AG04450 (cell line): Measurements from ENCODE around the gene MYO9B. TPM values are rescaled to one million over a fixed set of nuclear protein-coding genes. Genes with fewer than 3 reads are reported as not detected.

Experiments
- CTCF ChIA-PET: fragments of 300-600, 350-600 bp; formaldehyde crosslinking; extraction: SDS; loops from one replicate; lab custom pipeline; 2022; ENCODE audit warnings: antibody characterized with exemption, inconsistent platforms; lab: Charles Lee
- POLR2A ChIA-PET: fragments of 350-600 bp; formaldehyde crosslinking; extraction: SDS; loops from one replicate; lab custom pipeline; 2021; ENCODE audit warnings: antibody characterized with exemption, inconsistent platforms; lab: Yijun Ruan, JAX
- DNase-seq: peaks from one replicate; pipeline ENCODE4 v3.0.0-alpha.2; 2011; ENCODE audit warnings: low read depth, low spot score
- H3K27ac ChIP-seq: one replicate; pipeline ENCODE4 v1.5.1; 2012; ENCODE audit warnings: low read depth, low read length, control low read depth
- H3K27me3 ChIP-seq: one replicate; pipeline ENCODE4 v1.6.0; 2012; ENCODE audit warnings: low read length; ENCODE audit not compliant: control insufficient read depth, insufficient read depth
- H3K4me3 ChIP-seq: 2 replicates; pipeline ENCODE4 v1.5.1; 2011; ENCODE audit warnings: mild to moderate bottlenecking, low read depth, low read length, control low read depth
- H3K9me3 ChIP-seq: 2 replicates; pipeline ENCODE4 v1.5.1; 2012; ENCODE audit warnings: low read length; ENCODE audit not compliant: control insufficient read depth, insufficient read depth
- polyA plus RNA-seq: library from polyadenylated mRNA; depleted of rRNA; stranded (reverse); fragments of >200 nt; gene quantifications from 2 replicates; pipeline ENCODE4 v1.2.3, GENCODE V29; 2011
- TF ChIP-seq, protein P1 (sequence below): IDR thresholded peaks from 2 replicates; pipeline ENCODE4 v1.5.1; 2011; ENCODE audit warnings: low read depth, low read length, control low read depth, inconsistent platforms

MYO9B gene
- polyA plus RNA-seq, 1 experiment: 34.5 TPM

DNA sequence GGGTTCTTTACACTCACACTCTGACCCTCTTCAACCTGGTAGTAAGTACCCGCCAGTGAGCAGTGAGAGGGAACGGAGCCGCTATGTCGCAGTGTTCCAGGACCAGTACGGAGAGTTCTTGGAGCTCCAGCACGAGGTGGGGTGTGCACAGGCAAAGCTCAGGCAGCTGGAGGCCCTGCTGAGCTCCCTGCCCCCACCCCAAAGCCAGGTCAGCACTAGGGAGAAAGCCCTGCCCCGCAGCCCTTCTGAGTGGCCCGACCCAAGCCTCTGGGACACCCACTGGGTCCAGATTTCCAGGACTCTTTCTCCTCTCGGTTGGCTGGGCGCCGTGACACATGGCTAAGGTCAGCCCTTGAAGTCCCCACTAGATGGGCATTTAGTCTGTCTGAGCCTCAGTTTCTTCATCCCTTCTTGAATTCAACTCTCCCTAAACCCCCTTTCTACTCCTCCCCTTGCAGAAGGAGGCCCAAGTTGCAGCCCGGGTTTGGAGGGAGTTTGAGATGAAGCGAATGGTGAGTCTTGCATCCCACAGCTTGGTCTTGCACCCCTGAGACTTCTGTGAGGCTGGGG lies 152.3 kb downstream of the MYO9B start:
- DNase-seq: no peak
- ChIA-PET POLR2A (interaction anchor here (1.2 to 2.2 kb wide), 2 partner anchors 8 to 13 kb away, joined by 3 to 14 read pairs; partner anchors contain the start of gene USE1), CTCF (no interaction called here)
- Histone ChIP-seq H3K4me3 (no peak overlapping the region), H3K9me3 (no peaks in the 10 kb centered on the region; the same call in 1 of the 2 replicates), H3K27me3 (no peaks in the 10 kb centered on the region), H3K27ac (no peak overlapping the region)
- TF ChIP-seq, protein P1, sequence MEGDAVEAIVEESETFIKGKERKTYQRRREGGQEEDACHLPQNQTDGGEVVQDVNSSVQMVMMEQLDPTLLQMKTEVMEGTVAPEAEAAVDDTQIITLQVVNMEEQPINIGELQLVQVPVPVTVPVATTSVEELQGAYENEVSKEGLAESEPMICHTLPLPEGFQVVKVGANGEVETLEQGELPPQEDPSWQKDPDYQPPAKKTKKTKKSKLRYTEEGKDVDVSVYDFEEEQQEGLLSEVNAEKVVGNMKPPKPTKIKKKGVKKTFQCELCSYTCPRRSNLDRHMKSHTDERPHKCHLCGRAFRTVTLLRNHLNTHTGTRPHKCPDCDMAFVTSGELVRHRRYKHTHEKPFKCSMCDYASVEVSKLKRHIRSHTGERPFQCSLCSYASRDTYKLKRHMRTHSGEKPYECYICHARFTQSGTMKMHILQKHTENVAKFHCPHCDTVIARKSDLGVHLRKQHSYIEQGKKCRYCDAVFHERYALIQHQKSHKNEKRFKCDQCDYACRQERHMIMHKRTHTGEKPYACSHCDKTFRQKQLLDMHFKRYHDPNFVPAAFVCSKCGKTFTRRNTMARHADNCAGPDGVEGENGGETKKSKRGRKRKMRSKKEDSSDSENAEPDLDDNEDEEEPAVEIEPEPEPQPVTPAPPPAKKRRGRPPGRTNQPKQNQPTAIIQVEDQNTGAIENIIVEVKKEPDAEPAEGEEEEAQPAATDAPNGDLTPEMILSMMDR: no peak

DNA sequence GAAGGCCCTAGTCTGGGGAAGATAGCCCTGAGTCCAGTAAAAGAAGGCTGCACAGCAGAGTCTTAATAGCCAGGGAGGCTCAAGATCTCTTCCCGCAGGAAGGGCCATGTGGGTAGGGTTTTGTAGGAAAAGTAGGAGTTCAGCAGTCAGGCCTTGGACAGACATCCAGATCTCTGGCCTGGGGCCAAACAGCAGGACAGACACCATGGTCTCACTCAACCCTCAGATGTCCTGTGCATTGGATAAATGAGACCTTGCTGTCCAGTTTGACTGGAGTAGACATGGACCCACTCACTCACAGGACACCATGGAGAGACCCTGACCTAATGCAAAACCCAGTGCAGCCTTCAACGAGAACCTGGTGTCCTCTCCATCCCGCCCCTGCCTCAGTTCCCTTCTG lies 154.3 kb downstream of the MYO9B start:
- no peak for DNase-seq
- ChIA-PET POLR2A (no interaction called here), CTCF (no interaction called here)
- H3K27ac ChIP-seq: no peak overlapping the region
- TF ChIP-seq, protein P1: no peak
- no peaks in the 10 kb centered on the region; the same call in 1 of the 2 replicates for H3K9me3 ChIP-seq
- no peak overlapping the region for H3K4me3 ChIP-seq
- no peaks in the 10 kb centered on the region for H3K27me3 ChIP-seq

DNA sequence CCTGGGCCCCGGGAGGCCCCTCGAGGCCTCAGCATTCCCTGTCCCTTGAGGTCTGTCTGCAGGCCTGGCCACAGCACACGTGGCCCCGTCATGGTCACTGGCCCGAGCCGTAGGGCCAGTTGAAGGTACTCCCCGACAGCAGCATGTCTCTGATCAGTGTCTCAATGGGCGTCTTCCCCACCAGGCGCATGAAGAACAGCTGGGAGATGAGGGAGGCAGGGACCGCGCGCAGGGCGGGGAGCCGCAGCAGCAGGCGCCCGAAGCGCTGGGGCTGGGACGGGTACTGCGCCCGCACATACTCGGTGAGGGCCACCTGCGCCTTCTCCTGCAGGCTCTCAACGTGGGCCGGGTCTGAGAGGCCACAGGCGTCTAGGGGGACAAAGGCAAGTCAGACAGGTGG lies 156.7 kb downstream of the MYO9B start:
- Histone ChIP-seq H3K9me3 (no peaks in the 10 kb centered on the region; the same call in 1 of the 2 replicates), H3K27me3 (no peaks in the 10 kb centered on the region), H3K27ac (no peak overlapping the region), H3K4me3 (no peak overlapping the region)
- ChIA-PET CTCF (no interaction called here), POLR2A (no interaction called here)
- TF ChIP-seq, protein P1: no peak
- no peak for DNase-seq

- ChIA-PET CTCF (interaction anchor here (0.6 kb wide), 1 partner anchor 131 kb away, joined by 4 read pairs; no protein-coding TSS in a partner anchor), POLR2A (interaction anchor here (0.6 to 3.1 kb wide), 4 partner anchors 8 to 45 kb away, joined by 3 to 14 read pairs (median 3); partner anchors contain the start of gene OCEL1)
- TF ChIP-seq, protein P1: no peak
- no peak for DNase-seq
- no peaks in the 10 kb centered on the region; the same call in 1 of the 2 replicates for H3K9me3 ChIP-seq
- no peaks in the 10 kb centered on the region for H3K27me3 ChIP-seq
- H3K4me3 ChIP-seq: peak overlapping the region; percentile 63
- no peak overlapping the region for H3K27ac ChIP-seq
Observed at GRCh38 chr19:17234911-17235299, 159.3 kb downstream of the MYO9B start.

DNA sequence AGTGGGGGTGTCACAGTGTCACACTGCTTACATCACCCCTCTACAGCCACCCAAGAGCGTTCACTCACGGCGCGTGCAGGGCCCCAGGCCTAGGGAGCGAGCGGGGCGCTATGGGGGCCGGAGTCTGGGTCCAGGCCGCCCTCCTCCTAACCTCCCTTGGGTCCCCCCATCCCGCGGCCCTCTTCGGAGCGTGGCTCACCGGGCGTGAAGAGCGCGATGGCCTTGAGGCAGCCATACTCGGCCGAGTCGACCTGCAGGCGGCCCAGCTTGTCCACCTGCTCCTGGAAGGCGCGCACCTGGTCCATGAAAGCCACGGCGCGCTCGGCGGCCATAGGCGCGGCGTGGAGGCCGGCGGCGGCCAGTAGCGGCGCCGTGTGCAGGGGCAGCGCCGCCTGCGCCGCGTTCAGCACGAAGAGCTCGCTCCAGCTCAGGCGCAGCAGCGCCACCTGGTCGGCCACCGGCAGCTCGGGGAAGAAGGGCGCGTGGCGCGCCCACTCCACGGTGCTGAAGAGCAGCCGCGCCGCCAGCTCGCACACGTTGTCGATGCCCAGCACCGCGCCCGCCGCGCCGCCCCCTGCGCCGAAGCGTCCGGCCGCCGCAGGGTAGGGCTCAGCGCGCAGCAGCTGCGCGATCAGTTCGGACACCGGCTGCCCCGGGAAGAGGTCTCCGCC lies 159.9 kb downstream of the MYO9B start:
- POLR2A ChIA-PET: interaction anchor here (0.9 to 3.1 kb wide), 3 partner anchors 9 to 20 kb away, joined by 3 to 14 read pairs (median 3); partner anchors contain the start of genes OCEL1 and USE1
- DNase-seq: peak; percentile 36

More for the DNA sequence above, 159.9 kb downstream of the MYO9B start:
- Histone ChIP-seq H3K4me3 (peak overlapping the region; percentile 63), H3K9me3 (no peaks in the 10 kb centered on the region; the same call in 1 of the 2 replicates), H3K27ac (peak overlapping the region; percentile 52), H3K27me3 (no peaks in the 10 kb centered on the region)
- TF ChIP-seq, protein P1: peak; percentile 41; the same call in 1 of the 2 replicates
- CTCF ChIA-PET: interaction anchor here (0.5 to 0.6 kb wide), 3 partner anchors 68 to 710 kb away, joined by 3 to 4 read pairs (median 3); no protein-coding TSS in a partner anchor
